Mesendoderm (in vitro differentiated cells): ENCODE measurements around the gene APCDD1. TPM values are rescaled to one million over a fixed set of nuclear protein-coding genes. Genes with fewer than 3 reads are reported as not detected.

Experiments
- DNase-seq: peaks from one replicate; pipeline ENCODE4 v3.0.0; 2013
- H2AK5ac ChIP-seq: 2 replicates; pipeline ENCODE4 v1.6.1; 2013; ENCODE audit warnings: low read length, inconsistent platforms
- H2BK120ac ChIP-seq: 2 replicates; pipeline ENCODE4 v1.6.1; 2013; ENCODE audit warnings: low read depth, mild to moderate bottlenecking, low read length, moderate library complexity, mixed read lengths
- H2BK15ac ChIP-seq: replicated peaks from 2 replicates; pipeline ENCODE4 v1.6.1; 2013; ENCODE audit warnings: low read depth, mild to moderate bottlenecking, moderate library complexity
- H2BK5ac ChIP-seq: 2 replicates; pipeline ENCODE4 v1.6.1; 2013; ENCODE audit warnings: low read length, inconsistent platforms
- H3K18ac ChIP-seq: 2 replicates; pipeline ENCODE4 v1.6.1; 2013; ENCODE audit warnings: mild to moderate bottlenecking, low read length, mixed read lengths
- H3K23ac ChIP-seq: one replicate; pipeline ENCODE4 v1.6.1; 2013; ENCODE audit warnings: low read length
- H3K27ac ChIP-seq: 2 replicates; pipeline ENCODE4 v1.5.1; 2013; ENCODE audit warnings: low read depth, mild to moderate bottlenecking, inconsistent platforms, low read length, moderate library complexity
- H3K27me3 ChIP-seq: 2 replicates; pipeline ENCODE4 v1.6.1; 2013; ENCODE audit warnings: low read length, control low read depth, mild to moderate bottlenecking, inconsistent platforms; ENCODE audit not compliant: insufficient read depth, poor library complexity
- H3K36me3 ChIP-seq: 2 replicates; pipeline ENCODE4 v1.6.1; 2013; ENCODE audit warnings: low read length, inconsistent platforms; ENCODE audit not compliant: control insufficient read depth, insufficient read depth
- H3K4ac ChIP-seq: one replicate; pipeline ENCODE4 v1.6.1; 2013; ENCODE audit warnings: low read depth, mild to moderate bottlenecking, low read length, moderate library complexity
- H3K4me1 ChIP-seq: 2 replicates; pipeline ENCODE4 v1.6.1; 2013; ENCODE audit warnings: low read depth, low read length, inconsistent platforms; ENCODE audit not compliant: control insufficient read depth
- H3K4me2 ChIP-seq: 2 replicates; pipeline ENCODE4 v1.6.1; 2013; ENCODE audit warnings: low read length
- H3K4me3 ChIP-seq: 2 replicates; pipeline ENCODE4 v1.5.1; 2013; ENCODE audit warnings: mild to moderate bottlenecking, low read length
- H3K56ac ChIP-seq: one replicate; pipeline ENCODE4 v1.6.1; 2013; ENCODE audit warnings: low read length
- H3K79me1 ChIP-seq: 2 replicates; pipeline ENCODE4 v1.6.1; 2013; ENCODE audit warnings: low read length, inconsistent platforms
- H3K79me2 ChIP-seq: 2 replicates; pipeline ENCODE4 v1.6.1; 2013; ENCODE audit warnings: mild to moderate bottlenecking, low read length; ENCODE audit not compliant: control insufficient read depth, insufficient read depth
- H3K9ac ChIP-seq: 2 replicates; pipeline ENCODE4 v1.6.1; 2013; ENCODE audit warnings: low read length, inconsistent platforms
- H4K5ac ChIP-seq: one replicate; pipeline ENCODE4 v1.6.1; 2013; ENCODE audit warnings: low read length
- H4K8ac ChIP-seq: one replicate; pipeline ENCODE4 v1.6.1; 2013; ENCODE audit warnings: low read depth, mild to moderate bottlenecking, control low read depth, low read length, moderate library complexity
- WGBS: extraction: QIAGEN DNeasy Blood & Tissue Kit; methylation state at CpG from one replicate; pipeline ENCODE4 v1.1.7; 2013; ENCODE audit warnings: low lambda C conversion rate, missing lambda C conversion rate; ENCODE audit not compliant: insufficient coverage; ENCODE audit errors: extremely low coverage; 5-methylcytosine and 5-hydroxymethylcytosine counted together
- polyA plus RNA-seq, 2 experiments: library from polyadenylated mRNA; stranded (reverse); fragments of 200-250 nt; gene quantifications; one replicate each; pipeline ENCODE4 v1.2.3, GENCODE V29; 2013

Gene APCDD1
- 34.5 TPM for polyA plus RNA-seq (2013, experiment 1 of 2)
- 34.9 TPM for polyA plus RNA-seq (2013, experiment 2 of 2)

DNA sequence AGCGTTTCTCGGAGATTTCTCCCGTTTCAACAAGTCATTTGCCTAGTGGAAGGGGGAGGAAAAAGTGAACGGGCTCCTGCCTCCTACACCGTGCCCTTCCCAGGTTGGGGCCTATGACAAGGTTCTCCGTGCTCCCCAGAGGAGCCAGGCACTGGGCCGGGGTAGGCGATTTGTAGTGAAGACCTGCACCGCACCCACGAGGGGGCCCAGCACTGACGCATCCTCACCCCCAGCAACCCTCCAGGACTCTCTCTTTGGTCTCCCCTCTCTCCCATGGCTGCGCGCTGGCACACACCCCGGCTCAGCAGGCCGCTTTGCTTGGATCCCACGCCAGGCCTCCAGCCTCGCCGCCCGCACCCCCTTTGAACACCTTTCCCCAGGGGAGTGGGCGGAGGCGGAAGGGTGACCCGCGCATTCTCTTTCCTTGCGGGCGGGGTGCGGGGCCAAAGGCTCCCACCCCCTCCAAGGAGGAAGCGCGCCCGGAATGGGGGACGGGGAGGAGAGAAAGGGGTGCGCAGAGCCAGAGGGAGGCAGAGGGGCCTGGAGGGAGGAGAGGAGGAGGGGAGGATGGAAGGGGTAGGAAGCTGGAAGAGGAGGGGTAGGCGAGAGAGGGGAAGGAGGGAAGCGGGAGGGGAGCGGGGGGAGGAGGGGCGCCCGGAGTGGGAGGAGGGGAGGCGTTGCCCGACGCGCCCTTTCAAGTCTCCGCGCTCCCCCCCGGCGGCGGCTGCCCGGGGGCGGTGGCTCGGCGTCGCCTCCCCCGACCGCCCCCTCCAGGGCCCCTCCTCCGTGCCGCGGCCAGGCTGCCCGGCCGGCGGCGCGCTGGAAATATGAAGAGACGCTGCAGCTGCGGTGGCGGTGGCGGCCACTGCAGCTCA, at the start of gene APCDD1:
Gene APCDD1, plus strand, starts transcription at position 830 of the 875 bp plus-strand sequence. CDS start 347 bp downstream, outside the sequence.
- H4K8ac ChIP-seq = no peak within 1 kb of the TSS
- DNase-seq = peak; percentile 93
- peak within 1 kb of the TSS; percentile 62 for H3K4me3 ChIP-seq
- peaks cover 8% of the 10 kb centered on the region for H3K4me1 ChIP-seq
- peak within 1 kb of the TSS; percentile 80 for H3K27ac ChIP-seq
- peak within 1 kb of the TSS; percentile 99 for H3K18ac ChIP-seq
- H2BK5ac ChIP-seq = peak within 1 kb of the TSS; percentile 82
- peak within 1 kb of the TSS; percentile 64 for H3K4me2 ChIP-seq
- H3K9ac ChIP-seq = peak within 1 kb of the TSS; percentile 82
- H3K79me1 ChIP-seq = peaks cover 5% of the 10 kb centered on the region
- peak within 1 kb of the TSS; percentile 56 for H2BK120ac ChIP-seq
- H3K36me3 ChIP-seq = no peaks in the 10 kb centered on the region
- H2BK15ac ChIP-seq = no peak within 1 kb of the TSS
- H4K5ac ChIP-seq = peak within 1 kb of the TSS; percentile 29
- H3K27me3 ChIP-seq = no peaks in the 10 kb centered on the region
- peak within 1 kb of the TSS; percentile 95 for H3K4ac ChIP-seq
- peaks cover 29% of the 10 kb centered on the region for H3K79me2 ChIP-seq
- H3K23ac ChIP-seq = peak within 1 kb of the TSS; percentile 92
- WGBS = no CpG with 5 or more reads among the region's 64 CpGs
- peak within 1 kb of the TSS; percentile 93 for H3K56ac ChIP-seq
- no peak within 1 kb of the TSS for H2AK5ac ChIP-seq

DNA sequence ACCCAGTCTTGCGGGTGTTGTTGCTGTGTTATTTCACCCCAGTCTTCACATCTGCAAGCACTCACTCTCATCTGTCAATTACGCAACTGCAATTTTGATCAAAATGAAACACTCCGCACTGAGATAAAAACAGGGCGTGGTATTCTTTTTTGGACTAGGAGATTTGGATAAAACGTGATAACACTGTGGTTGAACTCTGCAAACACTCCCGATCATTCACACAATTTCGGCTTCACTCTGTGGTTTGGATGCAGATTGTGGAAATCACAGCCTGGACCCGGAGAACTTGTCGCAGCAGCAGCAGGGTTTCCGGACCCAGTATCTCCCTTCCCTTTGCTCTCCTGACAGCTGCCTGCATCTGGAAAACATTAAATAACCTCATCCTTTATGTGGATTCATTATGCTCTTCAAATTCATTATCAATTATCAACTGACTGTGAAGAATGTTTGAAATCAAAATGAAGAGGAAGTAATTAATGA, 49.4 kb upstream of the APCDD1 start:
- H2BK5ac ChIP-seq = peak overlapping the region; percentile 5
- H3K4me2 ChIP-seq = no peak overlapping the region
- H3K23ac ChIP-seq = no peak overlapping the region
- H3K4me1 ChIP-seq = peaks cover 14% of the 10 kb centered on the region
- H4K8ac ChIP-seq = no peak overlapping the region
- no peak overlapping the region for H2AK5ac ChIP-seq
- H3K18ac ChIP-seq = no peak overlapping the region
- H3K79me2 ChIP-seq = no peaks in the 10 kb centered on the region
- peak overlapping the region; percentile 1 for H3K56ac ChIP-seq
- H3K27me3 ChIP-seq = no peaks in the 10 kb centered on the region
- peak overlapping the region; percentile 37 for H2BK15ac ChIP-seq
- H3K4ac ChIP-seq = no peak overlapping the region
- H4K5ac ChIP-seq = peak overlapping the region; percentile 10
- H3K4me3 ChIP-seq = no peak overlapping the region
- no peaks in the 10 kb centered on the region for H3K79me1 ChIP-seq
- DNase-seq = peak; percentile 79
- H3K27ac ChIP-seq = peak overlapping the region; percentile 43
- no peak overlapping the region for H2BK120ac ChIP-seq
- WGBS = no CpG with 5 or more reads among the region's 10 CpGs
- no peaks in the 10 kb centered on the region for H3K36me3 ChIP-seq
- H3K9ac ChIP-seq = no peak overlapping the region

DNA sequence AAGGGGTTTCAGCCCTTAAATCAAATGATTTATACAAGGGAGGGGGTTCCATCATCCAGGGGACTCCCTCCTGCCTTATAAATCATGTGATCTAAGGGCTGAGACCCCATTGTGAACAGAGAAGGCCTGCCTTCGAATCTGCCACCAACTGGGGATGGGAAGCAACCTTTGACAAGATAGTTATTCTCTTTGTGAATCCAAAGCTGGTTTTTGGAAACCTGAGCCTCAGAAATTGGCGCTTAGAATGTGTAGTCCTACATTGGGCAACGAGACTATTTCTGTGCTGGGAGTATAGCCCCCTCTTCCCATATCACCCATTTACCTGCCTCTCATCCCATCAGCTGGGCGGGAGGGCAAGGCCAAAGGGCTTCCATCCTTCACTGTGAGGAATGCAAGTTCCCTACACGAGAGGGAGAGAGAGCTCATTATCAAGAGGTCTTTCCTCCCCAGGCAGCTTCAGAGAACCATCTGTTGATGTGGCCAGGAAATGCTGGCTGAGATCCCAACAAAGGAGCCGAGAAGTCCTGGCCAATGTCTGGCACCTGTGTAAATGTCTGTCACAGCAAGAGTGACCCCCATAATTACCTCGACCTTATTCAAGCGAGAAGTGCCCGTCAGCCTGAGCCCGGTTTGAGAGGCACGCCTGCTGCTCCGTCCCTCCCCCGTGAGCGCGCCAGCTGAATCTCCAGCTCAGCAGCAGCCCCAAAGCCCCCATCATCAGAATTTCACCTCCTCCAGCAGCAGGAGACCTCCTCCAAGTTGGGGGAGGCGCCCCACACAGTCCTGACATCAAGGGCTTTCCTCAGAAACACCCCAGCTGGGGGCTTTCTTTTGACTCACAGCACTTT, 48.4 kb upstream of the APCDD1 start:
- peak; percentile 97 for DNase-seq
- Histone ChIP-seq H2BK5ac (peak overlapping the region; percentile 95), H3K9ac (peak overlapping the region; percentile 0), H3K4ac (peak overlapping the region; percentile 18), H2BK120ac (peak overlapping the region; percentile 96), H3K4me1 (peaks cover 17% of the 10 kb centered on the region), H3K27ac (peak overlapping the region; percentile 75), H4K5ac (no peak overlapping the region), H2AK5ac (peak overlapping the region; percentile 20), H3K23ac (no peak overlapping the region), H3K4me2 (no peak overlapping the region), H3K56ac (peak overlapping the region; percentile 61), H3K79me2 (no peaks in the 10 kb centered on the region), H3K4me3 (no peak overlapping the region), H3K27me3 (no peaks in the 10 kb centered on the region), H3K18ac (peak overlapping the region; percentile 93), H2BK15ac (no peak overlapping the region), H3K79me1 (no peaks in the 10 kb centered on the region), H3K36me3 (no peaks in the 10 kb centered on the region), H4K8ac (no peak overlapping the region)
- no CpG with 5 or more reads among the region's 16 CpGs for WGBS

DNA sequence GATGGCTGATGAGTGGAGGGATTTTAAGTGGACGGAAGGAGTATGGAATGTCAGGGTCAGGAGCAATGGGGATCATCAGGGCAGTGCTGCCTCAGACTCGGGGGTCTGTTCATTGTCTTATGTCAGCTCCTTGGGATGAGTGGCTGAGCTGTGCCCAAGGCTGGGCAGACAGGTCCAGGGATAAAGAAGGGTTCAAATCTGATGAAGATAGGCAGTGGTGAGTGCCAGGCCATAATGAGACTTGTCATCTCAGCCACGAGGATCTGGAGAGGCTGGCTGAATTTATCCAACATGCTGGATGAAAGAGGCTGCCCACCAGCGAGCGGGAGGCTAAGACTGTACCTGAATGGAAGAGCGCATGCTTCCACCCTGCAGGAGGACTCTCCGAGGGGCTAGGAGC, 46.3 kb upstream of the APCDD1 start:
- Histone ChIP-seq H4K5ac (no peak overlapping the region), H3K4me1 (peaks cover 15% of the 10 kb centered on the region), H2BK15ac (no peak overlapping the region), H3K18ac (peak overlapping the region; percentile 16), H3K56ac (no peak overlapping the region), H2AK5ac (peak overlapping the region; percentile 61), H3K79me2 (no peaks in the 10 kb centered on the region), H3K4me2 (no peak overlapping the region), H3K9ac (no peak overlapping the region), H2BK5ac (peak overlapping the region; percentile 16), H3K27me3 (no peaks in the 10 kb centered on the region), H3K4ac (no peak overlapping the region), H3K79me1 (no peaks in the 10 kb centered on the region), H3K23ac (no peak overlapping the region), H2BK120ac (no peak overlapping the region), H4K8ac (no peak overlapping the region), H3K36me3 (no peaks in the 10 kb centered on the region), H3K27ac (no peak overlapping the region), H3K4me3 (no peak overlapping the region)
- no CpG with 5 or more reads among the region's 7 CpGs for WGBS
- DNase-seq = no peak

DNA sequence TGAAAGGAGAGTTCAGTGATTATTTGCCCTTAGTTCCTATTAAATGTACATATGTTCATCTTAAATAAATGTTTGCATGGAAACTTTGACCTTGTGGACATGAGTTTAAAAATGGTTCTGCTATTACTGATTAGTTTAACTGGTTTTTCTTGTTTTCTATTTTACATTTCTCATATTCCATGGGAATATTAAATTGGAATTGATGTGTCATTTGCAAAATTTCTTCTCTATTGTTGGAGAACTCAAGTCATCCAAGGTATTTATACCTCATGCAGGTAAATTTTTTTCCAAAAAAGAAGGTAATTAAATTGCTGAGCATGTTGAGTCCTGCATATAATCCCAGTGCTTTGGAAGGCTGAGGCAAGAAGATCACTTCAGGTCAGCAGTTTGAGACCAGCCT, 45.4 kb upstream of the APCDD1 start:
- H3K79me1 ChIP-seq = no peaks in the 10 kb centered on the region
- no peak overlapping the region for H3K18ac ChIP-seq
- no peak overlapping the region for H3K4ac ChIP-seq
- no peak overlapping the region for H3K4me3 ChIP-seq
- H2AK5ac ChIP-seq = no peak overlapping the region
- no peak overlapping the region for H2BK5ac ChIP-seq
- no peak overlapping the region for H2BK15ac ChIP-seq
- H4K8ac ChIP-seq = no peak overlapping the region
- H3K36me3 ChIP-seq = no peaks in the 10 kb centered on the region
- H3K4me2 ChIP-seq = no peak overlapping the region
- no peak overlapping the region for H2BK120ac ChIP-seq
- no peak overlapping the region for H3K56ac ChIP-seq
- H3K9ac ChIP-seq = no peak overlapping the region
- DNase-seq = no peak
- no peak overlapping the region for H3K23ac ChIP-seq
- no peak overlapping the region for H4K5ac ChIP-seq
- no peaks in the 10 kb centered on the region for H3K79me2 ChIP-seq
- H3K4me1 ChIP-seq = peaks cover 14% of the 10 kb centered on the region
- H3K27me3 ChIP-seq = no peaks in the 10 kb centered on the region
- no peak overlapping the region for H3K27ac ChIP-seq
